Peyer's patch (tissue), 4 donors: ENCODE data around the gene ENTPD6. TPM values are rescaled to one million over a fixed set of nuclear protein-coding genes. Genes with fewer than 3 reads are reported as not detected.
"Not testable (repeated sequence)": the region's sequence is repeated elsewhere in the genome, so short reads cannot be mapped to it uniquely, and the experiment has no call there.

ENCODE experiments used
- DNase-seq, 3 donors: peaks; one replicate each; pipeline ENCODE4 v3.0.0-alpha.2; 2017 to 2019
- H3K27ac ChIP-seq, 4 donors: fragments of 200-600 bp; sonication (generic); one replicate each; pipeline ENCODE4 v1.5.1; 2016 to 2019
- H3K27me3 ChIP-seq, 2 donors: fragments of 200-600 bp; sonication (generic); one replicate each; pipeline ENCODE4 v1.5.1; 2019
- H3K36me3 ChIP-seq, 3 donors: fragments of 200-600 bp; sonication (generic); one replicate each; pipeline ENCODE4 v1.5.1; 2016 to 2019
- H3K4me1 ChIP-seq, 4 donors: fragments of 200-600 bp; sonication (generic); one replicate each; pipeline ENCODE4 v1.5.1; 2016 to 2019
- H3K4me3 ChIP-seq, 4 donors: fragments of 200-600 bp; sonication (generic); 1 replicate in 3 of 4; 2 replicates in 1 of 4; pipeline ENCODE4 v1.5.1; 2016 to 2019; ENCODE audit warnings: mild to moderate bottlenecking in 1 of 4
- H3K9me3 ChIP-seq, 4 donors: fragments of 200-600 bp; sonication (generic); one replicate each; pipeline ENCODE4 v1.5.1; 2016 to 2019; ENCODE audit warnings: mild to moderate bottlenecking in 1 of 4
- CTCF ChIP-seq, 6 experiments: fragments of 450-650 bp in 4 of 6; fragments of 200-600 bp in 2 of 6; sonication (generic) in 1 of 6; IDR thresholded peaks; one replicate each; pipeline ENCODE4 v1.5.1; 2017 to 2019; ENCODE audit warnings: antibody characterized with exemption in 6 of 6, mild to moderate bottlenecking in 3 of 6, moderate library complexity in 1 of 6
- POLR2A ChIP-seq, 2 donors: fragments of 450-650 bp; IDR thresholded peaks; one replicate each; pipeline ENCODE4 v1.5.1; 2017; ENCODE audit warnings: antibody characterized with exemption in 2 of 2, mild to moderate bottlenecking in 2 of 2, moderate library complexity in 2 of 2
- total RNA-seq, 4 donors: library from RNA; depleted of rRNA; stranded (reverse); fragments of >200 nt; gene quantifications; one replicate each; pipeline ENCODE4 v1.1.0, GENCODE V29; 2016

Gene ENTPD6
- total RNA-seq, 4 donors from 2014 or later, result 122 to 248 (median 213) TPM

- H3K4me1 ChIP-seq, result peaks cover 0 to 12% (median 3%) of the 10 kb centered on the region in 4 donors
- no peaks in the 10 kb centered on the region for H3K9me3 ChIP-seq
- peaks cover 0 to 25% (median 0%) of the 10 kb centered on the region in 3 donors for H3K36me3 ChIP-seq
- H3K27me3 ChIP-seq, result no peaks in the 10 kb centered on the region
- H3K4me3 ChIP-seq, result no peak overlapping the region
- TF ChIP-seq CTCF (IDR thresholded peaks at IDR 0.05), result no peak
- no peak for TF ChIP-seq POLR2A (IDR thresholded peaks at IDR 0.05)
- no peak for DNase-seq
- peak overlapping the region in 1 of 4 donors; percentile 72 for H3K27ac ChIP-seq
These were observed 31.9 kb downstream of the ENTPD6 start for GRCh38 chr20:25227317-25227831.

GRCh38 chr20:25229486-25230165 is 34.1 kb downstream of the ENTPD6 start:
- H3K4me3 ChIP-seq, result no peak overlapping the region
- H3K27me3 ChIP-seq, result no peaks in the 10 kb centered on the region
- H3K36me3 ChIP-seq, result peaks cover 0 to 16% (median 0%) of the 10 kb centered on the region in 3 donors
- peak overlapping the region in 1 of 4 donors; percentile 41 for H3K27ac ChIP-seq
- peaks cover 0 to 31% (median 3%) of the 10 kb centered on the region in 4 donors for H3K4me1 ChIP-seq
- TF ChIP-seq CTCF (IDR thresholded peaks at IDR 0.05) (no peak), POLR2A (IDR thresholded peaks at IDR 0.05) (no peak)
- DNase-seq, result no peak
- H3K9me3 ChIP-seq, result no peaks in the 10 kb centered on the region

- Histone ChIP-seq H3K4me1 (peaks cover 0 to 36% (median 3%) of the 10 kb centered on the region in 4 donors), H3K27ac (peak overlapping the region in 2 of 4 donors; percentile 41 to 71)
These were observed 34.8 kb downstream of the ENTPD6 start for GRCh38 chr20:25230166-25230831.

GRCh38 chr20:25233016-25233772 is 37.7 kb downstream of the ENTPD6 start:
- H3K4me1 ChIP-seq, result peaks cover 0 to 39% (median 4%) of the 10 kb centered on the region in 4 donors
- peak overlapping the region in 2 of 4 donors; percentile 65 to 73 for H3K27ac ChIP-seq
- TF ChIP-seq CTCF (IDR thresholded peaks at IDR 0.05) (no peak), POLR2A (IDR thresholded peaks at IDR 0.05) (no peak)
- no peaks in the 10 kb centered on the region for H3K36me3 ChIP-seq
- no peak overlapping the region for H3K4me3 ChIP-seq
- no peaks in the 10 kb centered on the region for H3K9me3 ChIP-seq
- DNase-seq, result peak in 2 of 3 donors; percentile 80 to 83
- H3K27me3 ChIP-seq, result no peaks in the 10 kb centered on the region

More at GRCh38 chr20:25230166-25230831, 34.8 kb downstream of the ENTPD6 start:
- DNase-seq, result no peak
- H3K27me3 ChIP-seq, result no peaks in the 10 kb centered on the region
- no peak overlapping the region for H3K4me3 ChIP-seq
- H3K36me3 ChIP-seq, result peaks cover 0 to 9% (median 0%) of the 10 kb centered on the region in 3 donors
- no peak for TF ChIP-seq POLR2A (IDR thresholded peaks at IDR 0.05)
- TF ChIP-seq CTCF (IDR thresholded peaks at IDR 0.05), result no peak
- H3K9me3 ChIP-seq, result no peaks in the 10 kb centered on the region

- not testable (repeated sequence) for H3K4me3 ChIP-seq, H3K27me3 ChIP-seq, DNase-seq, H3K9me3 ChIP-seq, H3K36me3 ChIP-seq
- Histone ChIP-seq H3K27ac (peak overlapping the region in 2 of 4 donors; percentile 46 to 77), H3K4me1 (peaks cover 0 to 44% (median 4%) of the 10 kb centered on the region in 4 donors)
These were observed 38.7 kb downstream of the ENTPD6 start for GRCh38 chr20:25234009-25234849.
